H9 (cell line): ENCODE measurements around the gene CHCHD3. TPM values are rescaled to one million over a fixed set of nuclear protein-coding genes. Genes with fewer than 3 reads are reported as not detected.

Experiments used
- DNase-seq: peaks from one replicate; pipeline ENCODE4 v3.0.0-alpha.2; 2017
- H2AFZ ChIP-seq: one replicate; pipeline ENCODE4 v1.6.1; 2013; ENCODE audit warnings: mild to moderate bottlenecking, low read length, control low read depth, moderate library complexity
- H2AK5ac ChIP-seq: 2 replicates; pipeline ENCODE4 v1.6.1; 2013; ENCODE audit warnings: low read length, control low read depth, mixed read lengths; ENCODE audit not compliant: insufficient read length
- H2BK120ac ChIP-seq: one replicate; pipeline ENCODE4 v1.6.1; 2013; ENCODE audit warnings: low read depth, mild to moderate bottlenecking, low read length, control low read depth, inconsistent platforms; ENCODE audit not compliant: poor library complexity, severe bottlenecking
- H2BK12ac ChIP-seq: 2 replicates; pipeline ENCODE4 v1.6.1; 2013; ENCODE audit warnings: low read length, control low read depth, mixed read lengths, low read depth; ENCODE audit not compliant: insufficient read length
- H2BK15ac ChIP-seq: 2 replicates; pipeline ENCODE4 v1.6.1; 2013; ENCODE audit warnings: low read depth, low read length, control low read depth
- H2BK20ac ChIP-seq: one replicate; pipeline ENCODE4 v1.6.1; 2013; ENCODE audit warnings: low read depth, mild to moderate bottlenecking, low read length, control low read depth, inconsistent platforms; ENCODE audit not compliant: poor library complexity, severe bottlenecking
- H2BK5ac ChIP-seq: 2 replicates; pipeline ENCODE4 v1.6.1; 2013; ENCODE audit warnings: low read length, control low read depth, mixed read lengths; ENCODE audit not compliant: insufficient read length
- H3K14ac ChIP-seq: 2 replicates; pipeline ENCODE4 v1.6.1; 2013; ENCODE audit warnings: low read length, control low read depth; ENCODE audit not compliant: insufficient read depth
- H3K18ac ChIP-seq: 2 replicates; pipeline ENCODE4 v1.6.1; 2013; ENCODE audit warnings: low read depth, mild to moderate bottlenecking, mixed read lengths, low read length, control low read depth; ENCODE audit not compliant: insufficient read length
- H3K23ac ChIP-seq: 2 replicates; pipeline ENCODE4 v1.6.1; 2013; ENCODE audit warnings: low read length, control low read depth, mixed read lengths, low read depth; ENCODE audit not compliant: insufficient read length
- H3K23me2 ChIP-seq: 2 replicates; pipeline ENCODE4 v1.6.1; 2013; ENCODE audit warnings: low read depth, mild to moderate bottlenecking, mixed read lengths, low read length, control low read depth; ENCODE audit not compliant: insufficient read length, poor library complexity, severe bottlenecking
- H3K27ac ChIP-seq: 2 replicates; pipeline ENCODE4 v1.5.1; 2013; ENCODE audit warnings: low read length, control low read depth, mixed read lengths, low read depth; ENCODE audit not compliant: insufficient read length
- H3K27me3 ChIP-seq: 2 replicates; pipeline ENCODE4 v1.6.1; 2013; ENCODE audit warnings: low read length, control low read depth, inconsistent platforms; ENCODE audit not compliant: insufficient read depth
- H3K4ac ChIP-seq: 2 replicates; pipeline ENCODE4 v1.6.1; 2013; ENCODE audit warnings: low read depth, mild to moderate bottlenecking, control low read depth, inconsistent platforms, low read length, moderate library complexity
- H3K4me1 ChIP-seq: 2 replicates; pipeline ENCODE4 v1.6.1; 2013; ENCODE audit warnings: low read length, control low read depth, inconsistent platforms; ENCODE audit not compliant: insufficient read depth
- H3K4me2 ChIP-seq: 2 replicates; pipeline ENCODE4 v1.6.1; 2013; ENCODE audit warnings: low read length, control low read depth, mixed read lengths; ENCODE audit not compliant: insufficient read length, insufficient read depth
- H3K56ac ChIP-seq: 2 replicates; pipeline ENCODE4 v1.6.1; 2013; ENCODE audit warnings: low read depth, mild to moderate bottlenecking, mixed read lengths, low read length, control low read depth; ENCODE audit not compliant: insufficient read length
- H3K79me1 ChIP-seq: 2 replicates; pipeline ENCODE4 v1.6.1; 2013; ENCODE audit warnings: low read depth, mild to moderate bottlenecking, moderate library complexity, low read length, control low read depth, inconsistent platforms; ENCODE audit not compliant: insufficient read depth, poor library complexity, severe bottlenecking
- H3K79me2 ChIP-seq: 2 replicates; pipeline ENCODE4 v1.6.1; 2013; ENCODE audit warnings: low read length, control low read depth, inconsistent platforms; ENCODE audit not compliant: insufficient read depth
- H3K9ac ChIP-seq: 2 replicates; pipeline ENCODE4 v1.6.1; 2013; ENCODE audit warnings: low read length, control low read depth, mixed read lengths; ENCODE audit not compliant: insufficient read length; ENCODE audit errors: extremely low read depth
- H3K9me3 ChIP-seq: one replicate; pipeline ENCODE4 v1.6.1; 2013; ENCODE audit warnings: low read depth, low read length, inconsistent platforms; ENCODE audit not compliant: control insufficient read depth
- H3T11ph ChIP-seq: one replicate; pipeline ENCODE4 v1.6.1; 2013; ENCODE audit warnings: mild to moderate bottlenecking, low read length, control low read depth, inconsistent platforms
- H4K20me1 ChIP-seq: one replicate; pipeline ENCODE4 v1.6.1; 2013; ENCODE audit not compliant: control insufficient read depth, insufficient read length, insufficient read depth
- H4K5ac ChIP-seq: 2 replicates; pipeline ENCODE4 v1.6.1; 2013; ENCODE audit warnings: low read depth, mild to moderate bottlenecking, mixed read lengths, low read length, control low read depth; ENCODE audit not compliant: insufficient read length
- H4K8ac ChIP-seq: replicated peaks from 2 replicates; pipeline ENCODE4 v1.6.1; 2013; ENCODE audit warnings: low read length, control low read depth, mixed read lengths, low read depth; ENCODE audit not compliant: insufficient read length
- H4K91ac ChIP-seq: 2 replicates; pipeline ENCODE4 v1.6.1; 2013; ENCODE audit warnings: low read depth, mild to moderate bottlenecking, moderate library complexity, mixed read lengths, low read length, control low read depth; ENCODE audit not compliant: insufficient read length
- H3K27ac Mint-ChIP-seq, 3 experiments: 2 replicates in 2 of 3; 3 replicates in 1 of 3; pipeline ENCODE4 v1.8.0; 2020 to 2021; ENCODE audit warnings: mixed read lengths in 3 of 3, mild to moderate bottlenecking in 1 of 3, moderate library complexity in 1 of 3
- H3K27me3 Mint-ChIP-seq: 2 replicates; pipeline ENCODE4 v1.8.0; 2021; ENCODE audit warnings: low read depth, mild to moderate bottlenecking, moderate library complexity, mixed read lengths
- H3K36me3 Mint-ChIP-seq, 3 experiments: 2 replicates in 2 of 3; 3 replicates in 1 of 3; pipeline ENCODE4 v1.8.0; 2020 to 2021; ENCODE audit warnings: low read depth in 3 of 3, mixed read lengths in 3 of 3; ENCODE audit not compliant: insufficient read depth in 1 of 3
- H3K4me1 Mint-ChIP-seq, 2 experiments: 2 replicates each; pipeline ENCODE4 v1.8.0; 2020; ENCODE audit warnings: mixed read lengths in 2 of 2
- H3K4me3 Mint-ChIP-seq, 2 experiments: 2 replicates in 1 of 2; 3 replicates in 1 of 2; pipeline ENCODE4 v1.8.0; 2020 to 2021; ENCODE audit warnings: mild to moderate bottlenecking in 2 of 2, mixed read lengths in 2 of 2, moderate library complexity in 1 of 2
- H3K9me3 Mint-ChIP-seq, 2 experiments: 2 replicates in 1 of 2; 3 replicates in 1 of 2; pipeline ENCODE4 v1.8.0; 2020; ENCODE audit warnings: mild to moderate bottlenecking in 2 of 2, mixed read lengths in 2 of 2, moderate library complexity in 1 of 2
- WGBS: extraction: QIAGEN DNeasy Blood & Tissue Kit; methylation state at CpG from one replicate; pipeline ENCODE4 v1.1.7; 2013; ENCODE audit warnings: missing lambda C conversion rate, low lambda C conversion rate, mixed read lengths; ENCODE audit not compliant: insufficient read length; ENCODE audit errors: extremely low coverage; 5-methylcytosine and 5-hydroxymethylcytosine counted together
- total RNA-seq: library from RNA; stranded (reverse); gene quantifications from 2 replicates; pipeline ENCODE4 v1.2.1, GENCODE V29; 2021
- TF ChIP-seq, protein P1 (sequence below): fragments of 200-600 bp; sonication (generic); conservative IDR thresholded peaks from 3 replicates; pipeline ENCODE4 v1.8.0; 2021; ENCODE audit warnings: antibody characterized with exemption, mild to moderate bottlenecking

CHCHD3 gene
- total RNA-seq, 1 experiment from 2014 or later, result 104 TPM

DNA sequence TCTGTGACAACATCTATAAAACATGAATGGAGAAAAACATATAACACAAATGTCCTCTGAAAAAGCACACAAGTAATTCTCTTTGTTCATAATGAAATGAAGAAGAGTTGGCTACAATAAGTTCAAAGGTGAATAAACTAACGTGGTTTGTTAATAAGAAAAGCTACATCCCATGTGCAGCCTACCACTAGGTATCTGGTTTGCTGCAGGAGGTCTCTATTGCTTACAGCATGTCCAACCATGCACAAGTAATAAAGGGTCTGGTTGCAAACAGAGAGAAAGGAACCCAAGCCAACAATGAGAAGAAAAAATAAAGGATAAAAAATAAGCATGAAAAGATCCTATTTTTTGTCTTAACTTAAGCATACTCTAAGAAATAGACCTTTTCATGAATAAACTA lies 139.2 kb downstream of the CHCHD3 start:
- no peak overlapping the region for H3K4ac ChIP-seq
- Mint-ChIP-seq H3K9me3 (no peaks in the 10 kb centered on the region), H3K27me3 (no peaks in the 10 kb centered on the region), H3K27ac (no peak overlapping the region), H3K36me3 (no peaks in the 10 kb centered on the region), H3K4me3 (no peak overlapping the region), H3K4me1 (peaks cover 7 to 13% of the 10 kb centered on the region in 2 experiments)
- no peak overlapping the region for H3K56ac ChIP-seq
- no peak overlapping the region for H3K4me2 ChIP-seq
- no peak overlapping the region for H2AFZ ChIP-seq
- no peak overlapping the region for H2BK20ac ChIP-seq
- H3K9ac ChIP-seq, result no peak overlapping the region
- no peak overlapping the region for H4K5ac ChIP-seq
- no peaks in the 10 kb centered on the region for H4K20me1 ChIP-seq
- no peaks in the 10 kb centered on the region for H3K23me2 ChIP-seq
- no peak overlapping the region for H2BK12ac ChIP-seq
- no peaks in the 10 kb centered on the region for H3K79me2 ChIP-seq
- H3K27ac ChIP-seq, result no peak overlapping the region
- no peak overlapping the region for H2BK5ac ChIP-seq
- H3K18ac ChIP-seq, result no peak overlapping the region
- H2BK15ac ChIP-seq, result no peak overlapping the region
- no peak overlapping the region for H2BK120ac ChIP-seq
- H3K23ac ChIP-seq, result no peak overlapping the region
- no peaks in the 10 kb centered on the region for H3K27me3 ChIP-seq
- H2AK5ac ChIP-seq, result no peak overlapping the region
- DNase-seq, result no peak
- no peaks in the 10 kb centered on the region for H3K9me3 ChIP-seq
- H4K91ac ChIP-seq, result no peak overlapping the region
- WGBS, result no CpG with 5 or more reads among the region's 1 CpG
- H3T11ph ChIP-seq, result no peak overlapping the region
- H4K8ac ChIP-seq, result no peak overlapping the region
- H3K79me1 ChIP-seq, result peaks cover 3% of the 10 kb centered on the region
- no peak overlapping the region for H3K14ac ChIP-seq
- H3K4me1 ChIP-seq, result no peaks in the 10 kb centered on the region
- TF ChIP-seq, protein P1, sequence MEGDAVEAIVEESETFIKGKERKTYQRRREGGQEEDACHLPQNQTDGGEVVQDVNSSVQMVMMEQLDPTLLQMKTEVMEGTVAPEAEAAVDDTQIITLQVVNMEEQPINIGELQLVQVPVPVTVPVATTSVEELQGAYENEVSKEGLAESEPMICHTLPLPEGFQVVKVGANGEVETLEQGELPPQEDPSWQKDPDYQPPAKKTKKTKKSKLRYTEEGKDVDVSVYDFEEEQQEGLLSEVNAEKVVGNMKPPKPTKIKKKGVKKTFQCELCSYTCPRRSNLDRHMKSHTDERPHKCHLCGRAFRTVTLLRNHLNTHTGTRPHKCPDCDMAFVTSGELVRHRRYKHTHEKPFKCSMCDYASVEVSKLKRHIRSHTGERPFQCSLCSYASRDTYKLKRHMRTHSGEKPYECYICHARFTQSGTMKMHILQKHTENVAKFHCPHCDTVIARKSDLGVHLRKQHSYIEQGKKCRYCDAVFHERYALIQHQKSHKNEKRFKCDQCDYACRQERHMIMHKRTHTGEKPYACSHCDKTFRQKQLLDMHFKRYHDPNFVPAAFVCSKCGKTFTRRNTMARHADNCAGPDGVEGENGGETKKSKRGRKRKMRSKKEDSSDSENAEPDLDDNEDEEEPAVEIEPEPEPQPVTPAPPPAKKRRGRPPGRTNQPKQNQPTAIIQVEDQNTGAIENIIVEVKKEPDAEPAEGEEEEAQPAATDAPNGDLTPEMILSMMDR, result no peak
